ENCODE measurements around the gene GPR55. TPM values are rescaled to one million over a fixed set of nuclear protein-coding genes. Genes with fewer than 3 reads are reported as not detected.
"Not testable (repeated sequence)": the region's sequence is repeated elsewhere in the genome, so short reads cannot be mapped to it uniquely, and the experiment has no call there.

GPR55 gene
- total RNA-seq, 1 donor from 2014 or later, result 0.28 TPM

- no peak overlapping the region for H3K4me3 Mint-ChIP-seq (ENCODE audit: unreplicated experiment)
- H3K36me3 Mint-ChIP-seq (ENCODE audit: low read depth, unreplicated experiment), result peaks cover 4% of the 10 kb centered on the region
- H3K4me1 Mint-ChIP-seq (ENCODE audit: unreplicated experiment), result no peaks in the 10 kb centered on the region
- H3K27me3 Mint-ChIP-seq (ENCODE audit: unreplicated experiment), result peaks cover 7% of the 10 kb centered on the region
- H3K9me3 Mint-ChIP-seq (ENCODE audit: unreplicated experiment), result no peaks in the 10 kb centered on the region
- TF ChIP-seq CTCF (IDR thresholded peaks at IDR 0.05; ENCODE audit: unreplicated experiment), result no peak
- DNase-seq (ENCODE audit: low spot score), result no peak
- H3K27ac Mint-ChIP-seq (ENCODE audit: unreplicated experiment), result no peak overlapping the region
Measured at GRCh38 chr2:230939066-230939591, 14.1 kb upstream of the GPR55 start.

- no peak overlapping the region for H3K27ac Mint-ChIP-seq (ENCODE audit: unreplicated experiment)
- H3K9me3 Mint-ChIP-seq (ENCODE audit: unreplicated experiment), result no peaks in the 10 kb centered on the region
- no peaks in the 10 kb centered on the region for H3K4me1 Mint-ChIP-seq (ENCODE audit: unreplicated experiment)
- H3K27me3 Mint-ChIP-seq (ENCODE audit: unreplicated experiment), result peaks cover 9% of the 10 kb centered on the region
- TF ChIP-seq CTCF (IDR thresholded peaks at IDR 0.05; ENCODE audit: unreplicated experiment), result no peak
- DNase-seq (ENCODE audit: low spot score), result no peak
- no peak overlapping the region for H3K4me3 Mint-ChIP-seq (ENCODE audit: unreplicated experiment)
- peaks cover 4% of the 10 kb centered on the region for H3K36me3 Mint-ChIP-seq (ENCODE audit: low read depth, unreplicated experiment)
Measured at GRCh38 chr2:230938516-230939065, 13.5 kb upstream of the GPR55 start.

GRCh38 chr2:230938098-230938497 is 13.1 kb upstream of the GPR55 start:
- H3K36me3 Mint-ChIP-seq (ENCODE audit: low read depth, unreplicated experiment), result peaks cover 4% of the 10 kb centered on the region
- TF ChIP-seq CTCF (IDR thresholded peaks at IDR 0.05; ENCODE audit: unreplicated experiment), result no peak
- H3K27me3 Mint-ChIP-seq (ENCODE audit: unreplicated experiment), result peaks cover 9% of the 10 kb centered on the region
- H3K4me3 Mint-ChIP-seq (ENCODE audit: unreplicated experiment), result no peak overlapping the region
- no peaks in the 10 kb centered on the region for H3K9me3 Mint-ChIP-seq (ENCODE audit: unreplicated experiment)
- H3K27ac Mint-ChIP-seq (ENCODE audit: unreplicated experiment), result no peak overlapping the region
- H3K4me1 Mint-ChIP-seq (ENCODE audit: unreplicated experiment), result no peaks in the 10 kb centered on the region
- DNase-seq (ENCODE audit: low spot score), result no peak

- Mint-ChIP-seq H3K4me1 (ENCODE audit: unreplicated experiment) (no peaks in the 10 kb centered on the region), H3K9me3 (ENCODE audit: unreplicated experiment) (no peaks in the 10 kb centered on the region), H3K27me3 (ENCODE audit: unreplicated experiment) (peaks cover 11% of the 10 kb centered on the region), H3K36me3 (ENCODE audit: low read depth, unreplicated experiment) (peaks cover 4% of the 10 kb centered on the region), H3K27ac (ENCODE audit: unreplicated experiment) (no peak overlapping the region), H3K4me3 (ENCODE audit: unreplicated experiment) (no peak overlapping the region)
- no peak for TF ChIP-seq CTCF (IDR thresholded peaks at IDR 0.05; ENCODE audit: unreplicated experiment)
- no peak for DNase-seq (ENCODE audit: low spot score)
Measured at GRCh38 chr2:230937362-230937761, 12.3 kb upstream of the GPR55 start.

GRCh38 chr2:230936243-230936642 is 11.2 kb upstream of the GPR55 start:
- not testable (repeated sequence) for DNase-seq (ENCODE audit: low spot score)

More at GRCh38 chr2:230936243-230936642, 11.2 kb upstream of the GPR55 start:
- H3K27me3 Mint-ChIP-seq (ENCODE audit: unreplicated experiment), result peaks cover 12% of the 10 kb centered on the region
- not testable (repeated sequence) for H3K9me3 Mint-ChIP-seq (ENCODE audit: unreplicated experiment); H3K36me3 Mint-ChIP-seq (ENCODE audit: low read depth, unreplicated experiment); H3K4me1 Mint-ChIP-seq (ENCODE audit: unreplicated experiment); H3K4me3 Mint-ChIP-seq (ENCODE audit: unreplicated experiment); H3K27ac Mint-ChIP-seq (ENCODE audit: unreplicated experiment)
